IPS DF 4.7 (cell line): ENCODE results near the gene UBAC1.
"Not testable (repeated sequence)": the region's sequence is repeated elsewhere in the genome, so short reads cannot be mapped to it uniquely, and the experiment has no call there.

Experiments used
- DNase-seq: peaks from one replicate; pipeline ENCODE4 v3.0.0-alpha.2; 2013; ENCODE audit warnings: low spot score; ENCODE audit errors: extremely low read depth

The UBAC1 gene

GRCh38 chr9:135943604-135944003 is 17.6 kb downstream of the UBAC1 start:
- DNase-seq: not testable (repeated sequence)

GRCh38 chr9:135941288-135941995 is 19.7 kb downstream of the UBAC1 start:
- no peak for DNase-seq

- no peak for DNase-seq
These were observed 21.6 kb downstream of the UBAC1 start for GRCh38 chr9:135939351-135940265.

- DNase-seq: no peak
These were observed 23.4 kb downstream of the UBAC1 start for GRCh38 chr9:135937521-135938489.

- DNase-seq: no peak
These were observed 28.1 kb downstream of the UBAC1 start for GRCh38 chr9:135933114-135933513.

GRCh38 chr9:135932656-135933055 is 28.5 kb downstream of the UBAC1 start:
- DNase-seq: no peak

- DNase-seq: no peak
These were observed 29.8 kb downstream of the UBAC1 start for GRCh38 chr9:135931349-135931820.

GRCh38 chr9:135930446-135931345 is 30.5 kb downstream of the UBAC1 start:
- no peak for DNase-seq

- no peak for DNase-seq
These were observed 31.3 kb downstream of the UBAC1 start for GRCh38 chr9:135929656-135930445.

GRCh38 chr9:135928731-135929655 is 32.2 kb downstream of the UBAC1 start:
- no peak for DNase-seq

GRCh38 chr9:135928074-135928730 is 33.0 kb downstream of the UBAC1 start:
- DNase-seq: no peak

GRCh38 chr9:135927195-135928013 is 33.8 kb downstream of the UBAC1 start:
- DNase-seq: no peak

GRCh38 chr9:135926402-135927194 is 34.6 kb downstream of the UBAC1 start:
- no peak for DNase-seq

- DNase-seq: no peak
These were observed 35.6 kb downstream of the UBAC1 start for GRCh38 chr9:135925496-135926133.

- DNase-seq: no peak
These were observed 36.4 kb downstream of the UBAC1 start for GRCh38 chr9:135924628-135925338.
